DND-41 (cell line): ENCODE data around the gene UHMK1.
A peak's percentile ranks its signal among the peaks of the same experiment; 100 is the strongest.

Experiments used
- ATAC-seq: fragments of 200-7000 bp; cut with Tn5 transposase; 3 replicates; pipeline ENCODE4 v1.9.1; 2021; ENCODE audit warnings: low read depth; ENCODE audit not compliant: insufficient read depth
- DNase-seq: peaks from one replicate; pipeline ENCODE4 v3.0.0-alpha.2; 2020
- H2AFZ ChIP-seq: 2 replicates; pipeline ENCODE4 v1.6.0; 2012; ENCODE audit warnings: low read depth, low read length
- H3K27ac ChIP-seq: 2 replicates; pipeline ENCODE4 v1.5.1; 2012; ENCODE audit warnings: low read length, inconsistent platforms
- H3K27me3 ChIP-seq: fragments of 200-600 bp; sonication (generic); 2 replicates; pipeline ENCODE4 v1.6.0; 2012; ENCODE audit warnings: low read length, mild to moderate bottlenecking, inconsistent platforms; ENCODE audit not compliant: insufficient read depth, poor library complexity
- H3K36me3 ChIP-seq: 2 replicates; pipeline ENCODE4 v1.5.1; 2012; ENCODE audit warnings: low read length, inconsistent platforms; ENCODE audit not compliant: insufficient read depth
- H3K4me1 ChIP-seq: 2 replicates; pipeline ENCODE4 v1.5.1; 2012; ENCODE audit warnings: mild to moderate bottlenecking, low read length; ENCODE audit not compliant: insufficient read depth
- H3K4me2 ChIP-seq: 2 replicates; pipeline ENCODE4 v1.6.0; 2012; ENCODE audit warnings: mild to moderate bottlenecking, moderate library complexity, low read length, inconsistent platforms; ENCODE audit not compliant: insufficient read depth
- H3K4me3 ChIP-seq, 2 experiments: fragments of 200-600 bp in 1 of 2; shearing (Covaris generic) in 1 of 2; 2 replicates each; pipeline ENCODE4 v1.5.1; 2012 to 2016; ENCODE audit warnings: inconsistent platforms in 2 of 2, low read length in 2 of 2, mild to moderate bottlenecking in 2 of 2, low read depth in 1 of 2, moderate library complexity in 1 of 2
- H3K79me2 ChIP-seq: 2 replicates; pipeline ENCODE4 v1.6.0; 2012; ENCODE audit warnings: low read length, inconsistent platforms; ENCODE audit not compliant: insufficient read depth
- H3K9ac ChIP-seq: 2 replicates; pipeline ENCODE4 v1.6.0; 2012; ENCODE audit warnings: low read depth, mild to moderate bottlenecking, inconsistent platforms, low read length, moderate library complexity
- H3K9me3 ChIP-seq: 2 replicates; pipeline ENCODE4 v1.5.1; 2012; ENCODE audit warnings: low read length, moderate library complexity, mild to moderate bottlenecking, inconsistent platforms; ENCODE audit not compliant: insufficient read depth, severe bottlenecking
- H4K20me1 ChIP-seq: 2 replicates; pipeline ENCODE4 v1.6.0; 2012; ENCODE audit warnings: low read length; ENCODE audit not compliant: insufficient read depth
- EZH2 ChIP-seq: IDR thresholded peaks from 3 replicates; pipeline ENCODE4 v1.6.1; 2012; ENCODE audit warnings: borderline replicate concordance, low read depth, mild to moderate bottlenecking, moderate library complexity, low read length, inconsistent platforms; ENCODE audit not compliant: severe bottlenecking
- TF ChIP-seq, protein P1 (sequence below): IDR thresholded peaks from 2 replicates; pipeline ENCODE4 v1.5.1; 2012; ENCODE audit warnings: borderline replicate concordance, low read length, moderate library complexity, mild to moderate bottlenecking; ENCODE audit not compliant: poor library complexity, severe bottlenecking; ENCODE audit errors: extremely low read depth

UHMK1 gene

GRCh38 chr1:162498496-162498810 is 835 bp downstream of the UHMK1 start:
- Histone ChIP-seq H3K79me2 (peaks cover 56% of the 10 kb centered on the region), H3K4me2 (peak overlapping the region; percentile 91), H3K27ac (peak overlapping the region; percentile 91), H3K36me3 (peaks cover 36% of the 10 kb centered on the region), H2AFZ (peak overlapping the region; percentile 98), H3K9ac (peak overlapping the region; percentile 99), H3K4me1 (peaks cover 41% of the 10 kb centered on the region), H3K4me3 (peak overlapping the region; percentile 93 to 99), H3K27me3 (no peaks in the 10 kb centered on the region), H3K9me3 (peaks cover 3% of the 10 kb centered on the region), H4K20me1 (peaks cover 20% of the 10 kb centered on the region)
- TF ChIP-seq EZH2 = no peak
- TF ChIP-seq, protein P1, sequence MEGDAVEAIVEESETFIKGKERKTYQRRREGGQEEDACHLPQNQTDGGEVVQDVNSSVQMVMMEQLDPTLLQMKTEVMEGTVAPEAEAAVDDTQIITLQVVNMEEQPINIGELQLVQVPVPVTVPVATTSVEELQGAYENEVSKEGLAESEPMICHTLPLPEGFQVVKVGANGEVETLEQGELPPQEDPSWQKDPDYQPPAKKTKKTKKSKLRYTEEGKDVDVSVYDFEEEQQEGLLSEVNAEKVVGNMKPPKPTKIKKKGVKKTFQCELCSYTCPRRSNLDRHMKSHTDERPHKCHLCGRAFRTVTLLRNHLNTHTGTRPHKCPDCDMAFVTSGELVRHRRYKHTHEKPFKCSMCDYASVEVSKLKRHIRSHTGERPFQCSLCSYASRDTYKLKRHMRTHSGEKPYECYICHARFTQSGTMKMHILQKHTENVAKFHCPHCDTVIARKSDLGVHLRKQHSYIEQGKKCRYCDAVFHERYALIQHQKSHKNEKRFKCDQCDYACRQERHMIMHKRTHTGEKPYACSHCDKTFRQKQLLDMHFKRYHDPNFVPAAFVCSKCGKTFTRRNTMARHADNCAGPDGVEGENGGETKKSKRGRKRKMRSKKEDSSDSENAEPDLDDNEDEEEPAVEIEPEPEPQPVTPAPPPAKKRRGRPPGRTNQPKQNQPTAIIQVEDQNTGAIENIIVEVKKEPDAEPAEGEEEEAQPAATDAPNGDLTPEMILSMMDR = no peak
- DNase-seq = no peak
- no peak for ATAC-seq

DNA sequence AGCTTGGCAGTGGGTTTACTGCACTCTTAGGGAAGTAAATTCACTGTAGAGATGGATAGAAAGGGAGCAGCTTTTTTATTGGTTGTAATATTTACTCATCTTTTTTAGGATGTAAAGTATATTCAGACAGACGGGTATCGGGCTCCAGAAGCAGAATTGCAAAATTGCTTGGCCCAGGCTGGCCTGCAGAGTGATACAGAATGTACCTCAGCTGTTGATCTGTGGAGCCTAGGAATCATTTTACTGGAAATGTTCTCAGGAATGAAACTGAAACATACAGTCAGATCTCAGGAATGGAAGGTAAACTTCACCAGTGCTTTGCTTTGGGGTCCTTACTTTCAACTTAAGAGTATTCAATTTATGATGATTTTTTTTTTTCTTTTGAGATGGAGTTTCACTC is 3.2 kb downstream of the UHMK1 start:
- Histone ChIP-seq H3K4me3 (peak overlapping the region in 1 of 2 experiments; percentile 18; a peak in 1 of 4 replicates), H3K4me2 (peak overlapping the region; percentile 91; the same call in 1 of the 2 replicates), H3K27ac (no peak overlapping the region)

DNA sequence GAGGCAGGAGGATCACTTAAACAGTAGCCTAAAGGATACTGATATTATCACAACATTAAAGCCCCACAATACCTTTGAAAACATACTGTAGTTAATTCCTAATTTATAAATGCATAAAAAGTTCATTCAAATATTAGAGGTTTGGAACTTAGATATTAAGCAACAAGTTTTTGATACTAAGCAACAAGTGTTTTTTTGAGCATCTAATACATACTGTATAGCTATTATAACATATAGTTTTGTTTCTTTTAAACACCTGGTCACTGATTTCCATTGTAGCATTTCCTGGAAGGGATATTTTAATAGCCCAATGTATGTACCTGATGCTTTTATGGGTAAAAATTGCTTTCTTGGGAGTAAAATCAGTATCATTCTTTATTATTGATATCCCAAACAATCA is 4.5 kb downstream of the UHMK1 start:
- TF ChIP-seq EZH2 = no peak
- TF ChIP-seq, protein P1 = no peak
- Histone ChIP-seq H3K27me3 (no peaks in the 10 kb centered on the region), H4K20me1 (peaks cover 20% of the 10 kb centered on the region), H3K79me2 (peaks cover 66% of the 10 kb centered on the region), H3K9ac (no peak overlapping the region), H2AFZ (no peak overlapping the region), H3K4me1 (peaks cover 39% of the 10 kb centered on the region), H3K9me3 (peaks cover 2% of the 10 kb centered on the region), H3K27ac (no peak overlapping the region), H3K4me3 (no peak overlapping the region), H3K36me3 (peaks cover 66% of the 10 kb centered on the region), H3K4me2 (no peak overlapping the region; the same call in 1 of the 2 replicates)
- DNase-seq (no peak), ATAC-seq (no peak)

More for the DNA sequence above, 3.2 kb downstream of the UHMK1 start:
- Histone ChIP-seq H2AFZ (no peak overlapping the region), H3K79me2 (peaks cover 59% of the 10 kb centered on the region), H3K9me3 (peaks cover 3% of the 10 kb centered on the region), H3K36me3 (peaks cover 56% of the 10 kb centered on the region), H4K20me1 (peaks cover 20% of the 10 kb centered on the region), H3K9ac (no peak overlapping the region), H3K4me1 (peaks cover 41% of the 10 kb centered on the region), H3K27me3 (no peaks in the 10 kb centered on the region)
- TF ChIP-seq, protein P1 = no peak
- TF ChIP-seq EZH2 = no peak
- DNase-seq (no peak), ATAC-seq (no peak)

GRCh38 chr1:162502928-162503327 is 5.3 kb downstream of the UHMK1 start:
- Histone ChIP-seq H3K9me3 (no peaks in the 10 kb centered on the region), H3K36me3 (peaks cover 70% of the 10 kb centered on the region), H3K27me3 (no peaks in the 10 kb centered on the region), H3K4me3 (no peak overlapping the region), H3K9ac (no peak overlapping the region), H3K4me2 (no peak overlapping the region), H2AFZ (no peak overlapping the region), H4K20me1 (peaks cover 20% of the 10 kb centered on the region), H3K79me2 (peaks cover 60% of the 10 kb centered on the region), H3K27ac (no peak overlapping the region), H3K4me1 (peaks cover 34% of the 10 kb centered on the region)
- no peak for DNase-seq
- no peak for TF ChIP-seq EZH2
- TF ChIP-seq, protein P1 = no peak
- ATAC-seq = no peak
